GM11168 (cell line): ENCODE results near the gene ZNF776.
"Not testable (repeated sequence)": the region's sequence is repeated elsewhere in the genome, so short reads cannot be mapped to it uniquely, and the experiment has no call there.

ENCODE experiments used
- in situ Hi-C: fragments of 300-500 bp; cut with MboI; formaldehyde crosslinking; loops from one replicate; pipeline ENCODE4 v1.12.0; 2022; ENCODE audit warnings: low sequenced_read_pairs; ENCODE audit not compliant: unreplicated experiment

ZNF776 gene

GRCh38 chr19:57746580-57747471, at the start of gene ZNF776:
ZNF776 (plus strand) TSS chr19:57746815; CDS start chr19:57747059, 244 bp downstream.
- in situ Hi-C loops, result loop anchor here (10.0 kb wide), 1 partner anchor 408 kb away; the partner anchor contains the start of gene ZNF329

- in situ Hi-C loops, result no loop called here
Observed at GRCh38 chr19:57701625-57702024, 45.0 kb upstream of the ZNF776 start.

DNA sequence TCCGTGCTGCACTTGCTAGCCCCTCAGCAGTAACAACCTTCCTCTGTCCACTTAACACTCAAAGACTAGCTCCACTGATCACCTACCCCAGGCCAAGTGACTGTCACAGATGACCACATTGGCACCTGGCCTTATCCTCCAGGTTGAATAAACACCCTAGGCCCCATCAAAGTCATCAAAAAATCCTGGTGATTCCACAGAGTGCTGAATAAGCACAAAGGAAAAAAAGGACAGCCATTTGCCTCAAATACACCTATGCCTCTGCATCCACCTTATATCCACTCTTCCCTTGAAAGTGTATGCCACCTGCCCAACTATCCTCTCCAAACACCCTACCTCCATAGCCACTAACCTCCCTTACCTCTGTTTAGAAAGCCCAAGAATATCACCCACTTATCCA, 40.3 kb upstream of the ZNF776 start:
- in situ Hi-C loops, result no loop called here

DNA sequence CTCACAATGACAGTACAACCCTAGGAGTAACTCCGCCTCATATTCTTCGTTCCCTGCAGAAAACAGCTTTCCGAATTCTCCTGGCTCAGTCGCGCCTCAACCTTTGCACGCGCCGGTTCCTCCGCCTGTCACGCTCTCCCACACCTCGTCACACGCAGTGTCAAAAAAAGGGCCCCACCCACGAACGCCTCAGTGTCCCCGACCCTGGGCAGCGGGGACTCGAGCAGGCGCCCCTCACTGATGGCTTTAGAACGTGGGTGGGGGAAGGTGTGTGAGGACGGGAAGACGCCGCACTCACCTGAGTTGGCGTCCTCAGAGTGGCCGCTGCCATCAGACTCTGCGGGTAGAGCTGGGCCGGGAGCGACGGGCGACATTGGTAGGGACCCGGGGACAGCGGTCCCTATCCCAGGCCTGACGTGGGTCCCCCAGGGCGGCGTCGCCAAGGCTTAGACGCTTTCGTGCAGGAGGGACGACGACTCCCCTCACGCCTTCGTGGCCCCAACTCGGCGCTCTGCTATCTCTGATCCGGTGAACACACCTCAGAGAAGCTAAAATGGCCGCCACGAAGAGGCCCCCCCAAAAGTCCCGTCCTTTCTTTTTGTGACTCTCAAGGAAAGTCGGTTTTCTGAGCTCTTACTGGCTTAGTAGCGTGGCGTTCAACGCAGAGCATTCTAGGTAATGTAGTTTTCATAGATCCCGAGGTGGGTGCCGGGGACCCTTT, 37.8 kb upstream of the ZNF776 start, which contains the start of gene ZNF154:
Gene ZNF154, minus strand, starts transcription at position 564 of the 721 bp plus-strand sequence. Its CDS starts 233 bp downstream, at position 331.
- in situ Hi-C loops, result no loop called here

DNA sequence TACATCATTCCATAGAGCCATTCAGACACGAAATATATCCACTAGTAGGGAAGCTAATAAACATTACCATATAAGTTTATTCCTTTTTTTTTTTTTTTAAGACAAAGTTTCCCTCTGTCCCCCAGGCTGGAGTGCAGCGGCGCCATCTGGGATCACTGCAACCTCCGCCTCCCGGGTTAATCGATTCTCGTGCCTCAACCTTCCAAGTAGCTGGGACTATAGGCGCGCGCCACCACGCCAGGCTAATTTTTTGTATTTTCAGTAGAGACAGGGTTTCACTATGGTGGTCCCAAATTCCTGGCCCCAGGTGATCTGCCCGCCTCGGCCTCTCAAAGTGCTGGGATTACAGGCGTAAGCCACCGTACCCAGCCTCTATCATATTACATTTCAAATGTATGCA, 37.0 kb upstream of the ZNF776 start:
- in situ Hi-C loops, result no loop called here

DNA sequence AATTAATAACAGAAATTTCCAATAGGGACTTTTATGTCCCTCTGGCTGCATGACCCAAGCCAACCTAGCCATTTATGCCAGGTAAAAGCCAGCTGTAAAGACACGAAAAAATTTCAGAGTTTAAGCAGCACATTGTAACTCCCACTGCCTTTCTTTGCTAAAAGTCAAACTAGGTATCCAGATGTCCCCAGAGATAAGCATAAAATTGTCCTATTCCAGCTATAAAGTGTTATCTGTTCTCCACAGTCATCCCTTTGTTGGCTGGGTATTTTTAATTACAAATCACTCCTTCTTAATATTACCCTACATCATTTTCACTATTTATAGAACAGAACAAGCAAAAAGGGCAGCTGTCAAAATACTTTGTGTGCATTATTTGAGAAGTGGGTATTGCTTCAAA, 34.4 kb upstream of the ZNF776 start:
- in situ Hi-C loops, result no loop called here

DNA sequence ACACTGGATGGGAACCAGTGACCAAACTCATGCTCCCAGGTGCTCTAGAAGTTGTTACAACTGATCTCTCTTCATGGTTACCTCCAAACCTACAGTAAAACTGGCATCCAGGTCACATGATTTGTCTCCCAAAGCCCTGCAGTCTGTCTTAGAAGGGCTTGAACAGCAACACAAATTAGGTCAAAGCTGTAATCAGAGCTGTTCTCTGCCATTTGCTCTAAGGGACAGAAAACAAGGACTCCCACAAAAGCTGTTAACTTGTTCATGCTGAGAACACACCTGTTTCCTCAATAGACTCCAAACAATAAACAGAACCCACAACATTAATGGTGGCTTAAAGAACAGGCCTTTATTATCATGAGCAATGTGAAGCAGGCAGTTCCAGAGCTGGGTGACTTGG, 27.2 kb upstream of the ZNF776 start:
- in situ Hi-C loops, result no loop called here

DNA sequence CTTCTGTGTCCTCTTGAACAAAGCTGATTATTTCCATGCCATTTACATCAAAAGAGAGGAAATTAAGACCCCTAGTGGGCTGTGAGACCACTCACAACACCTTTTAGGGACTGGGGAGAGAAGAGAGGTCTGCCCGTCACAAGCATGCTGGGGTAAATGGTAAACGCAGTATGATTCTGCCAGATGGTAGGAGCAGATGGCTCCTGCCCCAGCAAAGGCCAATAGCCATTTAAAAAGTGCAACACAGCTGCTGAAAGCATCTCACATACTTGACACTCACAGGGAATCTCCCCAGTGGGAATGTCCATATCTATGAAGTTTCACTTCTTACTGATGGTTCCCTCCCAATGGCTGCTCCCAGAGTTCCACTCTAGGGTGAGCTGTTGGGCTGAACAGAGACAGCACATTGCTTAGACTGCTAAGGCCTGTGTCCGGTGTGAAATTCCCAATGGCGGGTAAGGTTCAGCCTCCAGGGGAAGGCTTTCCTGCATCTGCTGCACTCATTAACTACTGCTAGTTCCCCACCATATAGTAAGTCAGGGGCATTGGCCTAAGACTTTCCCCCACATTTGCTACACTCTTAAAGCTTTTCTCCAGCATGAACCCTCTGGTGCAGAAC, 26.6 kb upstream of the ZNF776 start:
- in situ Hi-C loops, result no loop called here

DNA sequence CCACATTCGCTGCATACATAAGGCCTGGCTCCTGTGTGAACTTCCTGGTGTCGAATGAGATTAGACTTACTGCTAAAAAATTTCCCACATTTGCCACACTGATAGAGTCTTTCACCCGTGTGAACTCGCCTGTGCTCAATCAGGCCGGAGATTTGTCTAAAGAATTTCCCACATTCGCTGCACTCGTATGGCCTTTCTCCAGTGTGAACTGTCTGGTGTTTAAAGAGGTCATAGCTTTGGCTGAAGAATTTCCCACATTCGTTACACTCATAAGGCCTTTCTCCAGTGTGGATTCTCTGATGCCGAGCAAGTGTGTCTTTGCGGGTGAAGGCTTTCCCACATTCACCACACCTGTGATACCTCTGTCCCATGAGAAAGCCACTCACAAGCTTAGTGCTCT, 25.7 kb upstream of the ZNF776 start:
- in situ Hi-C loops, result no loop called here

DNA sequence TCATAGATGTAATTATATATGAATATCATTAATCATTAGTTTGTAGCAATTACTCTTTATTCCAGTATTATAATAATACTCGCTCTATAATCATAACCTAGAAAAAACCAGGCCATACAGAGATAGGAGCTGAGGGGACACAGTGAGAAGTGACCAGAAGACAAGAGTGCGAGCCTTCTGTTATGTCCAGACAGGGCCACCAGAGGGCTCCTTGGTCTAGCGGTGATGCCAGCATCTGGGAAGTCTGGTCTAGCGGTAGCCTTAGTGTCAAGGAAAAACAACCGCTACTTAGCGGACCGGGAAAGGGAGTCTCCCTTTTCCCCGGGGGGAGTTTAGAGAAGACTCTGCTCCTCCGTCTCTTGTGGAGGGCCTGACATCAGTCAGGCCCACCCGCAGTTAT, 8.3 kb upstream of the ZNF776 start:
- in situ Hi-C loops, result not testable (repeated sequence)

DNA sequence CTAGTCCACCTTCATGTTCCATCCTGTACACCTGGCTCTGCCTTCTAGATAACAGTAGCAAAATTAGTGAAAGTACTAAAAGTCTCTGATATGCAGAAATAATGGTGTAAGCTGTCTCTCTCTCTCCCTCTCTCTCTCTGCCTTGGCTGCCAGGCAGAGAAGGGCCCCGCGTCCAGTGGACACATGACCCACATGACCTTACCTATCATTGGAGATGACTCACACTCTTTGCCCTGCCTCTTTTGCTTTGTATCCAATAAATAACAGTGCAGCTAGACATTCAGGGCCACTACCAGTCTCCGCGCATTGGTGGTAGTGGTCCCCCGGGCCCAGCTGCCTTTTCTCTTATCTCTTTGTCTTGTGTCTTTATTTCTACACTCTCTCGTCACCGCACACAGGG, 7.8 kb upstream of the ZNF776 start:
- in situ Hi-C loops, result not testable (repeated sequence)

GRCh38 chr19:57747472-57747807, 825 bp downstream of the ZNF776 start:
- in situ Hi-C loops, result loop anchor here (10.0 kb wide), 1 partner anchor 407 kb away; the partner anchor contains the start of gene ZNF329

- in situ Hi-C loops, result loop anchor here (10.0 kb wide), 1 partner anchor 407 kb away; the partner anchor contains the start of gene ZNF329
Observed at GRCh38 chr19:57748029-57748428, 1.4 kb downstream of the ZNF776 start.

DNA sequence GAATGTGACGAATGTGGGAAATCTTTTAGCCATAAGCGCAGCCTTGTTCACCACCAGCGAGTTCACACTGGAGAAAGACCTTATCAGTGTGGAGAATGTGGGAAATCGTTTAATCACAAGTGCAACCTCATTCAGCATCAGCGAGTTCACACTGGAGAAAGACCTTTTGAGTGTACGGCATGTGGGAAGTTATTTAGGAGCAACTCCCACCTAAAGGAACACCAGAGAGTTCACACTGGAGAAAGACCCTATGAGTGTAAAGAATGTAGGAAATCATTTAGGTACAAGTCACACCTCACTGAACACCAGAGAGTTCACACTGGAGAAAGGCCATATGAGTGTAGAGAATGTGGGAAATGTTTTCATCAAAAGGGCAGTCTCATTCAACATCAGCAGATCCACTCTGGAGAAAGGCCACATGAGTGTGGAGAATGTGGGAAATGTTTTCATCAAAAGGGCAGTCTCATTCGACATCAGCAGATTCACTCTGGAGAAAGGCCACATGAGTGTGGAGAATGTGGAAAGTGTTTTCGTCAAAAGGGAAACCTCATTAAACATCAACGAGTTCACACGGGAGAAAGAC, 7.6 kb downstream of the ZNF776 start:
- in situ Hi-C loops, result no loop called here

DNA sequence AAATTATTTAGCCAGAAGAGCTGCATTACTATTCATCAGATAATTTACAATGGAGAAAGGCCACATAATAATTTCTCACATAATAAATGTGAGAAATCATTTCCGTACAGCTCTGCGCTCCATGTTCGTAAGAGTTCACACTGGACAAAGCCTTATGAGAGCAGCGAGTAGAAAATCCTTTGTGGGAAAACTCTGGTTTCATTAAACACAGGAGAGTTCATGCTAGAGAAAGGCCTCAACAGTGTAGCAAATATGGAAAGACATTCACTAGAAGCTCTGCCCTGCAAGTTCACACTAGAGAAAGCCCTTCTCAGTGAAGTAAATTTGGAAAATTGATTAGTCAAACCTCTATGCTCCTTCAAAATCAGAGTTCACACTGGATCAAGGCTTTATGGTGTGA, 8.4 kb downstream of the ZNF776 start:
- in situ Hi-C loops, result no loop called here

DNA sequence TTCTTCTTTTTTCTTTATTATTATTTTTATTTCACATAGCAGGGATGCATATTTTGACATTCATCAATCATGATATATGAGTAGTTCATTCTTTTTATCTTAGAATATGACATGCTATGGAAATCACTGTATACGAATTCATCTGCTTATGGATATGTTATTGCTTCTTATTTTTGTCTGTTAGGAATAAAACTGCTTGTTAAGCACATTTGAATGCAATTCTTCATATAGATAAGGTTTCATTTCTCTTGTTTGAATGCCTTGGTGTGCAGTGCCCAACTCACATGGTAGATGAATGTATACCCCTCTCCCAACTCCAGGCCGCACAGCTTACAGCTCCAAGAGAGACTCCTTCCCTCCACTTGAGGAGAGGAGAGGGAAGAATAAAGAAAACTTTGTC, 11.3 kb downstream of the ZNF776 start:
- in situ Hi-C loops, result no loop called here

DNA sequence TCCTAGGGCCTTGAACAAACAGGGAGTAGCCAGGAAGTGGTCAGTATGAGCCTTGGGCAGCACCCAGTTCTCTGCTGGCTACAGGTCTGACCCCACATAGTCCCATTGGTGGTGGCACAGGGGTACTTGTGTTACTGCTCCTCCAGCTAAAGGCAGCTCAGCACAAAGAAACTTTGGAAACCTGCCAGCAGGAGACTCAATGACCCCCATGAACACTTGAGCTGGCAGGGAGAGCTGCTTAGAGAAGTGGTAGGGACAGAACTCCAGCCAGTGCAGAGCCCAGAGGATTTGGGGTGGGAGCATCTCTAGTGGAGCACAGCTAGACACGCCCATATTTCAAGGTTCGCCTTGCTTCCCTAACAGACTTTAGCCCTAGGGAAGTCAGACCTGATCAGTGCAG, 12.5 kb downstream of the ZNF776 start:
- in situ Hi-C loops, result no loop called here

GRCh38 chr19:57769345-57770131, 22.9 kb downstream of the ZNF776 start, which contains the start of gene ZNF586:
ZNF586 (plus strand) TSS chr19:57769676; CDS start chr19:57769843, 167 bp downstream.
- in situ Hi-C loops, result no loop called here

GRCh38 chr19:57771417-57771816, 24.8 kb downstream of the ZNF776 start:
- in situ Hi-C loops, result no loop called here

DNA sequence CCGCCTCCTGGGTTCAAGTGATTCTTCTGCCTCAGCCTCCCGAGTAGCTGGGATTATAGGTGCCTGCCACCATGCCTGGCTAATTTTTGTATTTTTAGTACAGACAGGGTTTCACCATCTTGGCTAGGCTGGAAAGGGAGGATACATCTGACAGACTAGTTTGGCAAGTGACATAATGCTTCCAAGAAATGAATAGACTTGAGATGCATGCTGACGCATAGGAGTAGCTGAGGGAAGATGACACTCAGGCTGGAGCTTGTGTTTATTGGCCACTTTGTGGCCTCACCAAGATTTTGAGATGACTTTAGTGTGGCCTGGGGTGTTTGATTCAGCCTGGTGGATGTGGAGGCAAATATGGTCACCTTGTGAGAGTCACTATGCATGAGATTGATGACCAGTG, 26.9 kb downstream of the ZNF776 start:
- in situ Hi-C loops, result no loop called here
